ENCODE measurements around the gene BRD4. TPM values are rescaled to one million over a fixed set of nuclear protein-coding genes. Genes with fewer than 3 reads are reported as not detected.
A peak's percentile ranks its signal among the peaks of the same experiment; 100 is the strongest.

BRD4 gene
- total RNA-seq, 1 experiment from 2014 or later = 41.4 TPM

- H3K4me2 ChIP-seq (ENCODE audit: low read depth, low read length, poor library complexity, severe bottlenecking) = no peak overlapping the region
- no peaks in the 10 kb centered on the region for H3K4me1 ChIP-seq (ENCODE audit: low read length)
- peak; percentile 62 for DNase-seq
- no peaks in the 10 kb centered on the region for H3K9me2 ChIP-seq (replicated peaks; ENCODE audit: insufficient read depth, low read length)
- H3K79me2 ChIP-seq (ENCODE audit: low read length) = peaks cover 35% of the 10 kb centered on the region; the same call in 1 of the 2 replicates
- no peak overlapping the region for H3K27ac ChIP-seq (ENCODE audit: low read length)
- H2AFZ ChIP-seq (ENCODE audit: low read length) = no peak overlapping the region
- H3K4me3 ChIP-seq (ENCODE audit: low read length) = no peak overlapping the region
- peaks cover 38% of the 10 kb centered on the region for H3K36me3 ChIP-seq (ENCODE audit: insufficient read depth, low read length)
- no peaks in the 10 kb centered on the region for H3K27me3 ChIP-seq (ENCODE audit: low read length)
- H3K9me3 ChIP-seq (ENCODE audit: low read length) = no peaks in the 10 kb centered on the region
- H3K9ac ChIP-seq (ENCODE audit: low read length) = no peak overlapping the region
- peaks cover 22% of the 10 kb centered on the region; the same call in 1 of the 2 replicates for H4K20me1 ChIP-seq (ENCODE audit: insufficient read depth, low read depth, low read length)
These were observed 79.8 kb downstream of the BRD4 start for GRCh38 chr19:15252398-15253018.

DNA sequence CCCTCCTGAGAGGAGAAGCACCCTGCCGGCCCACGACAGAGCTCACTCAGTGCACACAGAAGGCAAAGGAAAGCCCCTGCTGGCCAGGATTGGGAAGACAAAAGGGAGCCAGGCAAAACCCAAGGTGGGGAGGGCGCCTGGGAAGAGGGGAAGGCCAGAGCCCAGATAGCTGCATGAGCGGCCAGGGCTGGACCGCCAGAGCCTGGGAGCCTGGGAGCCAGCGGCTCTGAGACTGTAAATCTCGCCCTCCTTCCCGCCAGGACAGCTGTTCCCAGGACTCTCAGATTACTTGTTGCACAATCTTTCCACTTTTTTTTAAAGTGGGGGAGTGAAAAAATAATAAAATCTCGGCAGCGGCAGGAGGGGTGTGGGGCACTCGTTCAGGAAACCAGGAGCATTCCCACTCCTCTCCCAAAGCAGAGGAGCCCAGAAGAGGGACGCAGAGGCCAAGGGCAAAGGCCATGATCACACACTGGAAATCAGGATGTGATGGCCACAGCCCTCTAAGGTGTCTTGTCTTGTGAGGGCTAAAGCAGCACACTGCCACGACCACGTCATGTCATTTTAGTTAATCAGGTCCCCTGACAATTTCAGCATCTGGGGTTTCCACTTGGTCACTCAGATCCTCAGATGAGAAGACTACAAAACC is 80.5 kb downstream of the BRD4 start:
- DNase-seq = no peak
- H3K79me2 ChIP-seq (ENCODE audit: low read length) = peaks cover 29% of the 10 kb centered on the region; the same call in 1 of the 2 replicates
- no peaks in the 10 kb centered on the region for H3K27me3 ChIP-seq (ENCODE audit: low read length)
- H3K36me3 ChIP-seq (ENCODE audit: insufficient read depth, low read length) = peaks cover 35% of the 10 kb centered on the region
- H3K4me3 ChIP-seq (ENCODE audit: low read length) = no peak overlapping the region
- no peak overlapping the region for H2AFZ ChIP-seq (ENCODE audit: low read length)
- H3K4me2 ChIP-seq (ENCODE audit: low read depth, low read length, poor library complexity, severe bottlenecking) = no peak overlapping the region
- H3K4me1 ChIP-seq (ENCODE audit: low read length) = no peaks in the 10 kb centered on the region
- no peak overlapping the region for H3K27ac ChIP-seq (ENCODE audit: low read length)
- H3K9me3 ChIP-seq (ENCODE audit: low read length) = no peaks in the 10 kb centered on the region
- no peaks in the 10 kb centered on the region for H3K9me2 ChIP-seq (replicated peaks; ENCODE audit: insufficient read depth, low read length)
- no peak overlapping the region for H3K9ac ChIP-seq (ENCODE audit: low read length)
- H4K20me1 ChIP-seq (ENCODE audit: insufficient read depth, low read depth, low read length) = peaks cover 22% of the 10 kb centered on the region; the same call in 1 of the 2 replicates

GRCh38 chr19:15251010-15251748 is 81.2 kb downstream of the BRD4 start:
- Histone ChIP-seq H2AFZ (ENCODE audit: low read length) (no peak overlapping the region), H3K4me3 (ENCODE audit: low read length) (no peak overlapping the region), H3K79me2 (ENCODE audit: low read length) (peaks cover 28% of the 10 kb centered on the region; the same call in 1 of the 2 replicates), H4K20me1 (ENCODE audit: insufficient read depth, low read depth, low read length) (peaks cover 25% of the 10 kb centered on the region; the same call in 1 of the 2 replicates), H3K9me3 (ENCODE audit: low read length) (no peaks in the 10 kb centered on the region), H3K36me3 (ENCODE audit: insufficient read depth, low read length) (peaks cover 35% of the 10 kb centered on the region), H3K9me2 (replicated peaks; ENCODE audit: insufficient read depth, low read length) (no peaks in the 10 kb centered on the region), H3K27me3 (ENCODE audit: low read length) (no peaks in the 10 kb centered on the region), H3K4me1 (ENCODE audit: low read length) (no peaks in the 10 kb centered on the region), H3K27ac (ENCODE audit: low read length) (no peak overlapping the region), H3K4me2 (ENCODE audit: low read depth, low read length, poor library complexity, severe bottlenecking) (no peak overlapping the region), H3K9ac (ENCODE audit: low read length) (no peak overlapping the region)
- no peak for DNase-seq

DNA sequence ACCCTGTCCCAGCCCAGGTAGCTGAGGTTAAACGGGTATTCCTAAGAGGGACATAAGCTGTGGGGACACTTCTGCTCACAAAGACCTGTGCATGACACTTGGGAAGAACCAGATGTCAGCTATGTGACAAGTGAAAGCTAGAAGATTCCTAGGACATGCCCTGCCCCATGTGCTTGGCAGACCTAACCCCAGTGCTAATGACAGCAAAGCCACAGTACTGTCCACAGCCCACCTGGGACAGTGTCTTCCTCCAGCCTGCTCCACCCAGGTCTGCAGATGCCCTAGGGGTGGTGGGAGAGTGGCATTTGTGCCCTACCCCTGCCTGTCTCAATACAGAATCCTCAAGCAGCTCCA is 81.7 kb downstream of the BRD4 start:
- Histone ChIP-seq H3K4me1 (ENCODE audit: low read length) (no peaks in the 10 kb centered on the region), H3K27ac (ENCODE audit: low read length) (no peak overlapping the region), H3K4me3 (ENCODE audit: low read length) (no peak overlapping the region), H3K79me2 (ENCODE audit: low read length) (peaks cover 28% of the 10 kb centered on the region; the same call in 1 of the 2 replicates), H4K20me1 (ENCODE audit: insufficient read depth, low read depth, low read length) (peaks cover 25% of the 10 kb centered on the region; the same call in 1 of the 2 replicates), H3K27me3 (ENCODE audit: low read length) (no peaks in the 10 kb centered on the region), H3K9me2 (replicated peaks; ENCODE audit: insufficient read depth, low read length) (no peaks in the 10 kb centered on the region), H3K4me2 (ENCODE audit: low read depth, low read length, poor library complexity, severe bottlenecking) (no peak overlapping the region), H2AFZ (ENCODE audit: low read length) (no peak overlapping the region), H3K9me3 (ENCODE audit: low read length) (no peaks in the 10 kb centered on the region), H3K36me3 (ENCODE audit: insufficient read depth, low read length) (peaks cover 34% of the 10 kb centered on the region), H3K9ac (ENCODE audit: low read length) (no peak overlapping the region)
- DNase-seq = no peak

DNA sequence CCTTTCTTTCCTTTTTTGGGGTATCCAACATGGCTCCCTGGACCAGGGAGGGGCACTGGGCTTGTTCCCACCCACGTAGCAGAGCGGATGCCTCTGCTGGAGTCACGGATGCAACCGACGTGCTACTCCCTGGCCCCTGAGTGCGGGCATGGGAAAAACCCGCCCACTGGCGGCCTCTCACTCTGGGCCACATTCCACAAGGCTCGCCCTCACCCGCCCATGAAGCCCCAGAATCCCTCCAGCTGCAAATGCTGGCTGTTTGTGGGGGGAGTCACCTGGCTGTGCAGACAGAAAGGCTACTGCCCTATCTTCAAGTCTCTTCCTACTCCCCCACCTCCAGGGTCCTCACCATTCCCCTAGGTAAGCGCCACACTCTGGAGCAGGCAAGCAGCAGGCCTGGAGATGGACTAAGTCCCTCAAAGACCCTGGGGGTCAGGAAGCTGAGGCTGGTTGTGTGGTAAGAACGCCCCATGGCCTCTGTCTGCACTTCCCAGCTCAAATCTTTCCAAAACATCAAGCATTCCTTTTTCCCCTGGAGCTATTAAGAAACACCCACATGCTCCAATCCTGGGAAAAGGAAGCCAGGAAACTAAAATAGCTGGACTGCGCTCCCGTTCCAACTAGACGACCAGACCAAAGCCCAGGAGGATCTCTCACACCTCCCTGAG is 82.2 kb downstream of the BRD4 start:
- Histone ChIP-seq H3K79me2 (ENCODE audit: low read length) (peaks cover 28% of the 10 kb centered on the region; the same call in 1 of the 2 replicates), H3K9me2 (replicated peaks; ENCODE audit: insufficient read depth, low read length) (no peaks in the 10 kb centered on the region), H3K4me3 (ENCODE audit: low read length) (no peak overlapping the region), H3K9ac (ENCODE audit: low read length) (no peak overlapping the region), H3K27me3 (ENCODE audit: low read length) (no peaks in the 10 kb centered on the region), H3K4me1 (ENCODE audit: low read length) (no peaks in the 10 kb centered on the region), H3K4me2 (ENCODE audit: low read depth, low read length, poor library complexity, severe bottlenecking) (no peak overlapping the region), H3K27ac (ENCODE audit: low read length) (no peak overlapping the region), H2AFZ (ENCODE audit: low read length) (no peak overlapping the region), H3K9me3 (ENCODE audit: low read length) (no peaks in the 10 kb centered on the region), H4K20me1 (ENCODE audit: insufficient read depth, low read depth, low read length) (peaks cover 25% of the 10 kb centered on the region; the same call in 1 of the 2 replicates), H3K36me3 (ENCODE audit: insufficient read depth, low read length) (peaks cover 30% of the 10 kb centered on the region)
- no peak for DNase-seq

- no peak overlapping the region for H3K9ac ChIP-seq (ENCODE audit: low read length)
- H3K9me2 ChIP-seq (replicated peaks; ENCODE audit: insufficient read depth, low read length) = no peaks in the 10 kb centered on the region
- DNase-seq = no peak
- H3K4me1 ChIP-seq (ENCODE audit: low read length) = no peaks in the 10 kb centered on the region
- peaks cover 24% of the 10 kb centered on the region; the same call in 1 of the 2 replicates for H3K79me2 ChIP-seq (ENCODE audit: low read length)
- no peak overlapping the region for H3K4me2 ChIP-seq (ENCODE audit: low read depth, low read length, poor library complexity, severe bottlenecking)
- H3K27me3 ChIP-seq (ENCODE audit: low read length) = no peaks in the 10 kb centered on the region
- no peak overlapping the region for H2AFZ ChIP-seq (ENCODE audit: low read length)
- H3K27ac ChIP-seq (ENCODE audit: low read length) = no peak overlapping the region
- peaks cover 27% of the 10 kb centered on the region for H3K36me3 ChIP-seq (ENCODE audit: insufficient read depth, low read length)
- no peaks in the 10 kb centered on the region for H3K9me3 ChIP-seq (ENCODE audit: low read length)
- H4K20me1 ChIP-seq (ENCODE audit: insufficient read depth, low read depth, low read length) = peaks cover 25% of the 10 kb centered on the region; the same call in 1 of the 2 replicates
- H3K4me3 ChIP-seq (ENCODE audit: low read length) = no peak overlapping the region
These were observed 82.8 kb downstream of the BRD4 start for GRCh38 chr19:15249528-15249874.

- Histone ChIP-seq H3K27me3 (ENCODE audit: low read length) (no peaks in the 10 kb centered on the region), H3K27ac (ENCODE audit: low read length) (no peak overlapping the region), H4K20me1 (ENCODE audit: insufficient read depth, low read depth, low read length) (peaks cover 25% of the 10 kb centered on the region; the same call in 1 of the 2 replicates), H2AFZ (ENCODE audit: low read length) (no peak overlapping the region), H3K9me3 (ENCODE audit: low read length) (no peaks in the 10 kb centered on the region), H3K4me2 (ENCODE audit: low read depth, low read length, poor library complexity, severe bottlenecking) (no peak overlapping the region), H3K9ac (ENCODE audit: low read length) (no peak overlapping the region), H3K36me3 (ENCODE audit: insufficient read depth, low read length) (peaks cover 21% of the 10 kb centered on the region), H3K79me2 (ENCODE audit: low read length) (peaks cover 21% of the 10 kb centered on the region; the same call in 1 of the 2 replicates), H3K9me2 (replicated peaks; ENCODE audit: insufficient read depth, low read length) (no peaks in the 10 kb centered on the region), H3K4me1 (ENCODE audit: low read length) (no peaks in the 10 kb centered on the region), H3K4me3 (ENCODE audit: low read length) (no peak overlapping the region)
- DNase-seq = no peak
These were observed 83.5 kb downstream of the BRD4 start for GRCh38 chr19:15248648-15249527.

All from Karpas-422 (cell line).